ENCODE measurements around the gene CRYBA4. TPM values are rescaled to one million over a fixed set of nuclear protein-coding genes. Genes with fewer than 3 reads are reported as not detected.

Gene CRYBA4
- total RNA-seq, 2 donors from 2014 or later, result 0.47 TPM; not detected in 1

DNA sequence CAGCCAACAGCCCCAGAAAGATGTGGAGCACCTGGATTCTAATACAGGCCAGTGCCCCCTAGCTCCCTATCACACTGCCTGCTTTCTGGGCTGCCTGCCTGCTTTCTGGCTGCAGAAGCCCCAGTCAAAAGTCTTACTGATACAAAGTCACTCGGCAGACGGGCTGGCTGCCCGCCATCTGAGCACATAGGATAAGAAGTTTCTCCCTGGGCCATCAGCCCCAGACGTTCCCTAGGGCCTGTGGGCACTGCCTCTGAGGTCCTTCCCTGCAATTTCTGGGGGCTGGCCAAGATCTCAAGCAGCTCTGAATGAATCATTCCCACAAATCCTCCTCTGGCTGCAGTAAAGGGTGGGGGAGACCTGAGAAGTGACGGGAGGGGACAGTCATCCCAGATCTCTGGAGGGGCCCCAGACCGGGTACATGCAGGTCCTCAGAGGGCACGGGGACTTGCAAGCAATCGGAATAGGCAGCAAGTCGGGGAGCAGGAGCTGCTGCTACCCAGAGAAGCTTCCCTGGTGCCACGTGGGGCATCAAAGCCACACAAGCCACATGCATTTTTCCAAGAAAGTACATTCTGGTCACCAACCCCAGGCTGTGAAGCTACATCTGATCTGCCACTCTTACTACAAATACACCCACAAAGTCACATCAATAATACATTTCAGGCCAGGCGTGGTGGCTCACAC is 36.5 kb upstream of the CRYBA4 start:
- Histone ChIP-seq H3K9ac (ENCODE audit: low read depth in 2 of 2, low read length in 2 of 2) (peak overlapping the region in 1 of 2 donors; percentile 31), H3K4me3 (no peak overlapping the region), H3K4me1 (no peaks in the 10 kb centered on the region), H3K9me3 (no peaks in the 10 kb centered on the region), H3K36me3 (no peaks in the 10 kb centered on the region), H3K27ac (no peak overlapping the region), H3K27me3 (no peaks in the 10 kb centered on the region)
- TF ChIP-seq, protein P1, sequence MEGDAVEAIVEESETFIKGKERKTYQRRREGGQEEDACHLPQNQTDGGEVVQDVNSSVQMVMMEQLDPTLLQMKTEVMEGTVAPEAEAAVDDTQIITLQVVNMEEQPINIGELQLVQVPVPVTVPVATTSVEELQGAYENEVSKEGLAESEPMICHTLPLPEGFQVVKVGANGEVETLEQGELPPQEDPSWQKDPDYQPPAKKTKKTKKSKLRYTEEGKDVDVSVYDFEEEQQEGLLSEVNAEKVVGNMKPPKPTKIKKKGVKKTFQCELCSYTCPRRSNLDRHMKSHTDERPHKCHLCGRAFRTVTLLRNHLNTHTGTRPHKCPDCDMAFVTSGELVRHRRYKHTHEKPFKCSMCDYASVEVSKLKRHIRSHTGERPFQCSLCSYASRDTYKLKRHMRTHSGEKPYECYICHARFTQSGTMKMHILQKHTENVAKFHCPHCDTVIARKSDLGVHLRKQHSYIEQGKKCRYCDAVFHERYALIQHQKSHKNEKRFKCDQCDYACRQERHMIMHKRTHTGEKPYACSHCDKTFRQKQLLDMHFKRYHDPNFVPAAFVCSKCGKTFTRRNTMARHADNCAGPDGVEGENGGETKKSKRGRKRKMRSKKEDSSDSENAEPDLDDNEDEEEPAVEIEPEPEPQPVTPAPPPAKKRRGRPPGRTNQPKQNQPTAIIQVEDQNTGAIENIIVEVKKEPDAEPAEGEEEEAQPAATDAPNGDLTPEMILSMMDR (IDR thresholded peaks at IDR 0.05), result no peak
- no peak for DNase-seq
- intact Hi-C loops (cut with DNase I), result no loop called here

GRCh38 chr22:26586556-26587325 is 35.0 kb upstream of the CRYBA4 start:
- Histone ChIP-seq H3K4me1 (no peaks in the 10 kb centered on the region), H3K4me3 (no peak overlapping the region), H3K9ac (ENCODE audit: low read depth in 2 of 2, low read length in 2 of 2) (no peak overlapping the region), H3K36me3 (no peaks in the 10 kb centered on the region), H3K27me3 (no peaks in the 10 kb centered on the region), H3K9me3 (no peaks in the 10 kb centered on the region), H3K27ac (no peak overlapping the region)
- intact Hi-C loops (cut with DNase I), result no loop called here
- TF ChIP-seq, protein P1 (IDR thresholded peaks at IDR 0.05), result no peak
- no peak for DNase-seq

- H3K9me3 ChIP-seq, result no peaks in the 10 kb centered on the region
- no peak overlapping the region for H3K27ac ChIP-seq
- TF ChIP-seq, protein P1 (IDR thresholded peaks at IDR 0.05), result no peak
- H3K4me3 ChIP-seq, result no peak overlapping the region
- no peak for DNase-seq
- H3K36me3 ChIP-seq, result no peaks in the 10 kb centered on the region
- intact Hi-C loops (cut with DNase I), result no loop called here
- no peak overlapping the region for H3K9ac ChIP-seq (ENCODE audit: low read depth in 2 of 2, low read length in 2 of 2)
- no peaks in the 10 kb centered on the region for H3K27me3 ChIP-seq
- H3K4me1 ChIP-seq, result no peaks in the 10 kb centered on the region
These were observed 33.7 kb upstream of the CRYBA4 start for GRCh38 chr22:26587991-26588613.

DNA sequence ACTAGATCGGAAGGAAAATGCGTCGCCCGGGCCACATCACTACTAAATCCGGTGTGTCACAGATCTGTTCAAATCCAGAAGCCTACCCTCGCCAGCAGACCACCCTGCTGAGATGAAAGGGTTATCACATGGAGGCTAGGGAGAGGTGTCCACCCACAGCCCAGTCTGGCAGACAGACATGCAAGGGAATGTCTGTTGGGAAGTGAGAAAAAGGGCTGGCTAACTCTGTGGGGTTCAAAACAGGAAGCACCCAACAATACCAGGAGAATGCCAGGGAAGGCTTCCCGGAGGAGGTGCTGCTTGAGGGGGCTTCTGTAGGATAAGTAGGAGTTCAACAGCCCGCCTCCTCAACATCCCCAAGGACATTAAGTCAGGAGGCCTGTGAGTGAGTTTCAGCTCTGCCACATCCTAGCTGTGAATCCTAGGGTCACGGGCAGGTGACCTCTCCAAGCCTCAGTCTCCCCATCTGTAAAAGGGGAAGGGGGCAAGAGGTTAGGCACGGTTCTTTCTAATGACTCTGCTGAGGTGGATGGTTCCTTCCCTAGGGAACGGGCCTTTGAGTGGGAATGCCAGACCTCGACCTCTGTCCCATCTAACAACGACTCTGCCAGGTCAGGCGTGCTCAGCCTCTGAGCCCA is 32.9 kb upstream of the CRYBA4 start:
- intact Hi-C loops (cut with DNase I), result no loop called here
- H3K27ac ChIP-seq, result peak overlapping the region; percentile 71
- peak overlapping the region; percentile 88 for H3K4me3 ChIP-seq
- H3K9me3 ChIP-seq, result no peaks in the 10 kb centered on the region
- no peak for DNase-seq
- H3K27me3 ChIP-seq, result no peaks in the 10 kb centered on the region
- no peaks in the 10 kb centered on the region for H3K36me3 ChIP-seq
- no peaks in the 10 kb centered on the region for H3K4me1 ChIP-seq
- TF ChIP-seq, protein P1 (IDR thresholded peaks at IDR 0.05), result no peak
- peak overlapping the region; percentile 82 to 84 for H3K9ac ChIP-seq (ENCODE audit: low read depth in 2 of 2, low read length in 2 of 2)

GRCh38 chr22:26589367-26589844 is 32.4 kb upstream of the CRYBA4 start:
- peak overlapping the region; percentile 82 to 84 for H3K9ac ChIP-seq (ENCODE audit: low read depth in 2 of 2, low read length in 2 of 2)
- no peaks in the 10 kb centered on the region for H3K36me3 ChIP-seq
- H3K4me3 ChIP-seq, result peak overlapping the region; percentile 88
- H3K27me3 ChIP-seq, result no peaks in the 10 kb centered on the region
- TF ChIP-seq, protein P1 (IDR thresholded peaks at IDR 0.05), result no peak
- H3K27ac ChIP-seq, result peak overlapping the region; percentile 71
- DNase-seq, result peak; percentile 55
- no peaks in the 10 kb centered on the region for H3K9me3 ChIP-seq
- intact Hi-C loops (cut with DNase I), result no loop called here
- H3K4me1 ChIP-seq, result no peaks in the 10 kb centered on the region

Data from colonic mucosa (tissue), 4 donors.